ENCODE measurements around the gene U2SURP. TPM values are rescaled to one million over a fixed set of nuclear protein-coding genes. Genes with fewer than 3 reads are reported as not detected.

U2SURP gene
- total RNA-seq, 2 experiments from 2014 or later = 164 to 179 TPM

DNA sequence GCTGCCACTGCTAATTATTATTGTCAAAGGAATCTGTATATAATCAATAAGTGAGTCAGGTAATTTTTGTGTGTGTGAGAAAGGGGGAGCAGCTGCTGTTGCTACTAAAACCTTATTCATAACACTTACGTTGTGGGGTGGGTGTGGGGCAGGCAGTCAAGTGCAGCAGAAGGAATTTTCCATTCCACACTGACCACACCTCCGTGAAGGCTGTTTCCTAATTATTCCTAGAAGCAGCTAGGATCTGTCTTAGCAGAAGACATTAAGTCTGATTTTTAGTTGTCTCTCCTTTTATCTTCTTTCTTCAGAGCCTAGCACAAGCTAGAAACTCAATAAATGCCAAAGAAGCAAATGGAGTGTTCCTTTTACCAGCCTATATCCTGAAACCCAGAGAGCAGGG, 4.0 kb upstream of the U2SURP start:
- no peak overlapping the region for H3K4me3 ChIP-seq (ENCODE audit: low read length)
- intact Hi-C loops (cut with DNase I, micrococcal nuclease) = loop anchor here in 1 of 2 experiments (5.0 to 10.0 kb wide), 5 partner anchors 270 to 1753 kb away; no protein-coding TSS in a partner anchor
- H3K36me3 ChIP-seq (ENCODE audit: insufficient read depth, low read length) = no peaks in the 10 kb centered on the region
- Mint-ChIP-seq H3K4me3 (no peak overlapping the region), H3K4me1 (ENCODE audit: low read depth) (peaks cover 29% of the 10 kb centered on the region), H3K27me3 (peaks cover 32% of the 10 kb centered on the region), H3K9me3 (no peaks in the 10 kb centered on the region), H3K36me3 (ENCODE audit: low read depth) (peaks cover 16% of the 10 kb centered on the region), H3K27ac (no peak overlapping the region)
- CTCF ChIA-PET = no interaction called here
- peaks cover 0 to 4% of the 10 kb centered on the region in 2 experiments for H3K27me3 ChIP-seq (ENCODE audit: control insufficient read depth in 1 of 2, insufficient read depth in 2 of 2, low read length in 2 of 2)
- H3K4me1 ChIP-seq (ENCODE audit: insufficient read depth, low read length) = peaks cover 12% of the 10 kb centered on the region
- POLR2A ChIA-PET = no interaction called here
- H3K27ac ChIP-seq (ENCODE audit: low read depth in 1 of 2, low read length in 2 of 2) = no peak overlapping the region
- DNase-seq (no peak), ATAC-seq (ENCODE audit: poor library complexity) (no peak)
- TF ChIP-seq, protein P1, sequence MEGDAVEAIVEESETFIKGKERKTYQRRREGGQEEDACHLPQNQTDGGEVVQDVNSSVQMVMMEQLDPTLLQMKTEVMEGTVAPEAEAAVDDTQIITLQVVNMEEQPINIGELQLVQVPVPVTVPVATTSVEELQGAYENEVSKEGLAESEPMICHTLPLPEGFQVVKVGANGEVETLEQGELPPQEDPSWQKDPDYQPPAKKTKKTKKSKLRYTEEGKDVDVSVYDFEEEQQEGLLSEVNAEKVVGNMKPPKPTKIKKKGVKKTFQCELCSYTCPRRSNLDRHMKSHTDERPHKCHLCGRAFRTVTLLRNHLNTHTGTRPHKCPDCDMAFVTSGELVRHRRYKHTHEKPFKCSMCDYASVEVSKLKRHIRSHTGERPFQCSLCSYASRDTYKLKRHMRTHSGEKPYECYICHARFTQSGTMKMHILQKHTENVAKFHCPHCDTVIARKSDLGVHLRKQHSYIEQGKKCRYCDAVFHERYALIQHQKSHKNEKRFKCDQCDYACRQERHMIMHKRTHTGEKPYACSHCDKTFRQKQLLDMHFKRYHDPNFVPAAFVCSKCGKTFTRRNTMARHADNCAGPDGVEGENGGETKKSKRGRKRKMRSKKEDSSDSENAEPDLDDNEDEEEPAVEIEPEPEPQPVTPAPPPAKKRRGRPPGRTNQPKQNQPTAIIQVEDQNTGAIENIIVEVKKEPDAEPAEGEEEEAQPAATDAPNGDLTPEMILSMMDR (IDR thresholded peaks at IDR 0.05) = no peak
- H3K9me3 ChIP-seq (ENCODE audit: control insufficient read depth in 1 of 2, insufficient read depth in 1 of 2, low read length in 2 of 2) = no peaks in the 10 kb centered on the region

DNA sequence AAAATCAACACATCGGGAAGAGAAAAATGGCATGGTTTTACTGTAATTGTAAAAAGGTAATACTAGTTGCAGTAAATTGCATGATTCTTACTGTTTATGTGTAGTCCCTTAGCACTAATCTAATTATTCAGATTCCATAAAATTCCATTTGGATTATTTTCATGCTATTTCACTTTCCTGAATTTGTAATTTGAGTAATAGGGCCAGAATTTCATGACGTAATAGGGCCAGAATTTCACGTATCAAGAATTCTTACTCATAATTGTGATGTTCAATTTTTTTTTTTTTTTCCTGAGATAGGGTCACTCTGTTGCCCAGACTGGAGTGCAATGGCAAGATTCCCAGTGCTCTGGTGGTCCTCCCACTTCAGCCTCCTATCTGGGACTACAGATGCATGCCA, 2.9 kb upstream of the U2SURP start:
- intact Hi-C loops (cut with DNase I, micrococcal nuclease) = loop anchor here in 1 of 2 experiments (2.0 to 10.0 kb wide), 6 partner anchors 271 to 1754 kb away; no protein-coding TSS in a partner anchor
- DNase-seq = no peak
- CTCF ChIA-PET = no interaction called here
- peaks cover 0 to 4% of the 10 kb centered on the region in 2 experiments for H3K27me3 ChIP-seq (ENCODE audit: control insufficient read depth in 1 of 2, insufficient read depth in 2 of 2, low read length in 2 of 2)
- no peak for ATAC-seq (ENCODE audit: poor library complexity)
- no peak overlapping the region for H3K4me3 ChIP-seq (ENCODE audit: low read length)
- no peaks in the 10 kb centered on the region for H3K9me3 ChIP-seq (ENCODE audit: control insufficient read depth in 1 of 2, insufficient read depth in 1 of 2, low read length in 2 of 2)
- H3K36me3 ChIP-seq (ENCODE audit: insufficient read depth, low read length) = no peaks in the 10 kb centered on the region
- H3K27me3 Mint-ChIP-seq = peaks cover 26% of the 10 kb centered on the region
- peaks cover 18% of the 10 kb centered on the region for H3K36me3 Mint-ChIP-seq (ENCODE audit: low read depth)
- H3K27ac Mint-ChIP-seq = no peak overlapping the region
- H3K4me1 Mint-ChIP-seq (ENCODE audit: low read depth) = peaks cover 39% of the 10 kb centered on the region
- TF ChIP-seq, protein P1 (IDR thresholded peaks at IDR 0.05) = no peak
- no peaks in the 10 kb centered on the region for H3K9me3 Mint-ChIP-seq
- H3K4me1 ChIP-seq (ENCODE audit: insufficient read depth, low read length) = peaks cover 17% of the 10 kb centered on the region
- H3K4me3 Mint-ChIP-seq = peak overlapping the region; percentile 26
- H3K27ac ChIP-seq (ENCODE audit: low read depth in 1 of 2, low read length in 2 of 2) = no peak overlapping the region
- POLR2A ChIA-PET = no interaction called here

DNA sequence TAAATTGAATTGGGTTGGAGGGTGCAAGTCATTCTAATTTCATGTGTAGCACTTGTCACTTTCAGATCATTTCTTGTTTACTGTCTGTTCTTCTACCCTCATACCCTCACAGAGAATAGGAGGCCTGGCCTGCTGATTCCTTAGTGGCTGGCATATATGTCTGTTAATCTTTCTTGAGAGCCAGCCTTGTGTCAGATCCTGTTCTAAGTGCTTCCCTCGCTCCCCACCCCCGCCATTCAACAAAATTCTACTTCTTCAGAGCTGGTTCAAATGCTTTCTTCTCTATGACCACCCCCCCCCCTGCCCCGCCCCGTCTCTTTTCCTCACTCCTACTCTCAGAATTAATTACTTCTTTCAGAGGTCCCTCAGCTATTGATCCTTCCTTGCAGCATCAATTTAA, 1.5 kb upstream of the U2SURP start:
- CTCF ChIA-PET = no interaction called here
- intact Hi-C loops (cut with DNase I, micrococcal nuclease) = loop anchor here (2.0 to 10.0 kb wide), 9 partner anchors 117 to 1755 kb away; partner anchors contain the start of genes DIPK2A (in 2 of the 2), ATR (in 1 of the 2) and CHST2 (in 1 of the 2)
- TF ChIP-seq, protein P1 (IDR thresholded peaks at IDR 0.05) = no peak
- Histone ChIP-seq H3K9me3 (ENCODE audit: control insufficient read depth in 1 of 2, insufficient read depth in 1 of 2, low read length in 2 of 2) (no peaks in the 10 kb centered on the region), H3K4me1 (ENCODE audit: insufficient read depth, low read length) (peaks cover 23% of the 10 kb centered on the region), H3K4me3 (ENCODE audit: low read length) (no peak overlapping the region), H3K27me3 (ENCODE audit: control insufficient read depth in 1 of 2, insufficient read depth in 2 of 2, low read length in 2 of 2) (peaks cover 0 to 4% of the 10 kb centered on the region in 2 experiments), H3K36me3 (ENCODE audit: insufficient read depth, low read length) (no peaks in the 10 kb centered on the region), H3K27ac (ENCODE audit: low read depth in 1 of 2, low read length in 2 of 2) (no peak overlapping the region)
- POLR2A ChIA-PET = interaction anchor here (3.1 kb wide), 1 partner anchor 553 kb away, joined by 35 read pairs; the partner anchor contains the start of gene XRN1
- peaks cover 17% of the 10 kb centered on the region for H3K27me3 Mint-ChIP-seq
- peaks cover 18% of the 10 kb centered on the region for H3K36me3 Mint-ChIP-seq (ENCODE audit: low read depth)
- H3K4me1 Mint-ChIP-seq (ENCODE audit: low read depth) = peaks cover 39% of the 10 kb centered on the region
- DNase-seq (no peak), ATAC-seq (ENCODE audit: poor library complexity) (no peak)
- peak overlapping the region; percentile 97 for H3K4me3 Mint-ChIP-seq
- H3K27ac Mint-ChIP-seq = peak overlapping the region; percentile 97
- no peaks in the 10 kb centered on the region for H3K9me3 Mint-ChIP-seq
